HCT116 (cell line): ENCODE data around the gene STAMBP. TPM values are rescaled to one million over a fixed set of nuclear protein-coding genes. Genes with fewer than 3 reads are reported as not detected.

Experiments used
- ATAC-seq: fragments of 200-7000 bp; cut with Tn5 transposase; 2 replicates; pipeline ENCODE4 v1.9.1; 2020; ENCODE audit warnings: mild to moderate bottlenecking, moderate library complexity
- BruUV-seq: library from RNA; stranded (reverse); fragments of 400-500 nt; replicated peaks from 2 replicates; lab custom pipeline; 2021; lab: Mats Ljungman, UMichigan
- CTCF ChIA-PET: fragments of 300-600 bp; sonication (Branson Sonifier 250); formaldehyde crosslinking; loops from one replicate; lab custom pipeline; 2021; ENCODE audit warnings: antibody characterized with exemption; lab: Charles Lee
- POLR2A ChIA-PET: fragments of 300-600, 350-600 bp; sonication (Branson Sonifier 250); formaldehyde crosslinking; loops from one replicate; lab custom pipeline; 2021; ENCODE audit warnings: antibody characterized with exemption; lab: Charles Lee
- RAD21 ChIA-PET, 2 experiments: fragments of 300-600 bp; sonication (Branson Sonifier 250); formaldehyde crosslinking; loops; one replicate each; lab custom pipeline; 2023; ENCODE audit warnings: low total read pairs in 2 of 2; ENCODE audit not compliant: uncharacterized antibody in 2 of 2, unreplicated experiment in 2 of 2, low non-redundant PET in 1 of 2; lab: Charles Lee
- DNase-seq: peaks from one replicate; pipeline ENCODE4 v3.0.0-alpha.2; 2010; ENCODE audit warnings: low read depth, low spot score
- H2AFZ ChIP-seq: fragments of 200-600 bp; shearing (Covaris generic), sonication (generic); 2 replicates; pipeline ENCODE4 v1.6.1; 2017; ENCODE audit warnings: low read depth, mixed run types, mixed read lengths, antibody characterized with exemption, low read length; ENCODE audit not compliant: poor library complexity, severe bottlenecking
- H3K27ac ChIP-seq: 2 replicates; pipeline ENCODE4 v1.5.1; 2012; ENCODE audit warnings: low read depth, low read length
- H3K27me3 ChIP-seq: fragments of 200-600 bp; sonication (generic); 2 replicates; pipeline ENCODE4 v1.6.1; 2016; ENCODE audit warnings: mixed run types, low read length, mixed read lengths; ENCODE audit not compliant: insufficient read depth
- H3K36me3 ChIP-seq, 2 experiments: fragments of 200-500 bp in 1 of 2; fragments of 200-600 bp in 1 of 2; sonication (Bioruptor generic) in 1 of 2; sonication (generic) in 1 of 2; 2 replicates each; pipeline versions ENCODE4 v1.5.1 to v1.6.1; 2014 to 2016; ENCODE audit warnings: low read length in 2 of 2, inconsistent platforms in 1 of 2, mixed read lengths in 1 of 2, mixed run types in 1 of 2; ENCODE audit not compliant: insufficient read depth in 2 of 2, control insufficient read depth in 1 of 2
- H3K4me1 ChIP-seq, 2 experiments: fragments of 200-600 bp in 1 of 2; sonication (generic) in 1 of 2; 2 replicates each; pipeline versions ENCODE4 v1.5.1 to v1.6.1; 2012 to 2017; ENCODE audit warnings: low read length in 2 of 2, inconsistent platforms in 1 of 2, mild to moderate bottlenecking in 1 of 2, mixed read lengths in 1 of 2, mixed run types in 1 of 2, moderate library complexity in 1 of 2; ENCODE audit not compliant: insufficient read depth in 2 of 2, control insufficient read depth in 1 of 2
- H3K4me2 ChIP-seq: fragments of 200-600 bp; sonication (generic); 2 replicates; pipeline ENCODE4 v1.6.1; 2017; ENCODE audit warnings: mixed run types, low read length, mixed read lengths
- H3K4me3 ChIP-seq, 2 experiments: fragments of 200-600 bp in 1 of 2; sonication (generic) in 1 of 2; replicated peaks in 1 of 2; 2 replicates each; pipeline ENCODE4 v1.5.1; 2011 to 2016; ENCODE audit warnings: low read length in 2 of 2, control low read depth in 1 of 2, low read depth in 1 of 2, mild to moderate bottlenecking in 1 of 2, mixed read lengths in 1 of 2, mixed run types in 1 of 2
- H3K79me2 ChIP-seq: fragments of 200-600 bp; sonication (generic); 2 replicates; pipeline ENCODE4 v1.6.1; 2017; ENCODE audit warnings: mild to moderate bottlenecking, mixed run types, low read length, moderate library complexity, mixed read lengths; ENCODE audit not compliant: insufficient read depth
- H3K9ac ChIP-seq: fragments of 200-600 bp; sonication (generic); 2 replicates; pipeline ENCODE4 v1.6.1; 2016; ENCODE audit warnings: low read length, mixed read lengths
- H3K9me2 ChIP-seq: fragments of 200-600 bp; sonication (generic), shearing (Covaris generic); 2 replicates; pipeline ENCODE4 v1.6.1; 2017; ENCODE audit warnings: mixed run types, mild to moderate bottlenecking, moderate library complexity; ENCODE audit not compliant: insufficient read depth
- H3K9me3 ChIP-seq, 2 experiments: fragments of 200-500 bp in 1 of 2; fragments of 200-600 bp in 1 of 2; sonication (Bioruptor generic) in 1 of 2; sonication (generic) in 1 of 2; 2 replicates each; pipeline ENCODE4 v1.6.1; 2014 to 2017; ENCODE audit warnings: low read length in 2 of 2, mixed read lengths in 2 of 2, inconsistent platforms in 1 of 2, low read depth in 1 of 2, mild to moderate bottlenecking in 1 of 2, mixed run types in 1 of 2, moderate library complexity in 1 of 2; ENCODE audit not compliant: control insufficient read depth in 1 of 2, insufficient read depth in 1 of 2
- H4K20me1 ChIP-seq: fragments of 200-600 bp; sonication (generic), shearing (Covaris generic); 2 replicates; pipeline ENCODE4 v1.6.1; 2017; ENCODE audit warnings: mixed run types, mild to moderate bottlenecking, moderate library complexity; ENCODE audit not compliant: insufficient read depth
- ATF3 ChIP-seq: IDR thresholded peaks from 2 replicates; pipeline ENCODE4 v1.6.1; 2012
- EZH2 ChIP-seq: fragments of 200-600 bp; sonication (generic); IDR thresholded peaks from 2 replicates; pipeline ENCODE4 v1.6.1; 2017; ENCODE audit warnings: antibody characterized with exemption, mixed run types
- EZH2phosphoT487 ChIP-seq: fragments of 200-600 bp; IDR thresholded peaks from 2 replicates; pipeline ENCODE4 v1.6.1; 2018; ENCODE audit warnings: antibody characterized with exemption, borderline replicate concordance
- JUND ChIP-seq: IDR thresholded peaks from 2 replicates; pipeline ENCODE4 v1.6.1; 2012
- MAX ChIP-seq: IDR thresholded peaks from 2 replicates; pipeline ENCODE4 v1.6.1; 2012
- POLR2A ChIP-seq: IDR thresholded peaks from 2 replicates; pipeline ENCODE4 v1.7.0; 2011; ENCODE audit warnings: borderline replicate concordance; ENCODE audit not compliant: insufficient read depth, insufficient read length; ENCODE audit errors: extremely low read depth
- POLR2AphosphoS5 ChIP-seq: IDR thresholded peaks from 2 replicates; pipeline ENCODE4 v1.6.1; 2011; ENCODE audit warnings: mild to moderate bottlenecking, low read depth, low read length, moderate library complexity
- SP1 ChIP-seq: IDR thresholded peaks from 2 replicates; pipeline ENCODE4 v1.6.1; 2012; ENCODE audit warnings: low read depth
- SRF ChIP-seq: IDR thresholded peaks from 2 replicates; pipeline ENCODE4 v1.6.1; 2012; ENCODE audit warnings: low read depth
- TCF7L2 ChIP-seq: IDR thresholded peaks from 2 replicates; pipeline ENCODE4 v1.7.0; 2011; ENCODE audit warnings: borderline replicate concordance, inconsistent platforms; ENCODE audit not compliant: insufficient read depth, insufficient read length; ENCODE audit errors: extremely low read depth
- YY1 ChIP-seq: IDR thresholded peaks from 2 replicates; pipeline ENCODE4 v1.6.1; 2011; ENCODE audit warnings: low read length, low read depth, moderate library complexity, mild to moderate bottlenecking; ENCODE audit not compliant: insufficient replicate concordance; ENCODE audit errors: extremely low read depth
- intact Hi-C: fragments of 100-400 bp; cut with micrococcal nuclease; formaldehyde crosslinking; loops from 2 replicates; pipeline ENCODE4 v1.10.0; 2022
- total RNA-seq: library from RNA; stranded (reverse); gene quantifications from one replicate; pipeline ENCODE4 v1.2.1, GENCODE V29; 2021; ENCODE audit not compliant: unreplicated experiment

STAMBP gene
- total RNA-seq, 1 experiment from 2014 or later: 45.2 TPM

GRCh38 chr2:73908689-73909652 is 80.2 kb downstream of the STAMBP start:
- no peaks in the 10 kb centered on the region for H3K9me3 ChIP-seq
- ChIA-PET CTCF (no interaction called here), POLR2A (no interaction called here), RAD21 (no interaction called here)
- H3K36me3 ChIP-seq: no peaks in the 10 kb centered on the region
- ATAC-seq: no peak
- H2AFZ ChIP-seq: no peak overlapping the region
- H3K4me2 ChIP-seq: no peak overlapping the region
- H3K9me2 ChIP-seq: no peaks in the 10 kb centered on the region
- BruUV-seq: no TSS peak
- H3K4me3 ChIP-seq: no peak overlapping the region
- no peaks in the 10 kb centered on the region for H3K27me3 ChIP-seq
- TF ChIP-seq YY1: no peak
- TF ChIP-seq EZH2phosphoT487: no peak
- TF ChIP-seq JUND: no peak
- TF ChIP-seq TCF7L2: no peak
- no peak for TF ChIP-seq MAX
- TF ChIP-seq POLR2A: no peak
- TF ChIP-seq ATF3: no peak
- no peak for TF ChIP-seq SRF
- no peak for TF ChIP-seq POLR2AphosphoS5
- no peak for TF ChIP-seq SP1
- no peak for TF ChIP-seq EZH2
- no peak for DNase-seq
- no peak overlapping the region for H3K27ac ChIP-seq
- H3K79me2 ChIP-seq: no peaks in the 10 kb centered on the region
- intact Hi-C loops: no loop called here
- no peaks in the 10 kb centered on the region for H4K20me1 ChIP-seq
- no peak overlapping the region for H3K9ac ChIP-seq
- H3K4me1 ChIP-seq: no peaks in the 10 kb centered on the region
